ENCODE results near the gene TMCC2.

The TMCC2 gene

GRCh38 chr1:205298191-205298994, 70.6 kb downstream of the TMCC2 start:
- in situ Hi-C loops (cut with HindIII; ENCODE audit: low sequenced_read_pairs): no loop called here

- in situ Hi-C loops (cut with HindIII; ENCODE audit: low sequenced_read_pairs): no loop called here
Observed at GRCh38 chr1:205300149-205300548, 72.4 kb downstream of the TMCC2 start.

GRCh38 chr1:205301205-205301821, 73.6 kb downstream of the TMCC2 start:
- in situ Hi-C loops (cut with HindIII; ENCODE audit: low sequenced_read_pairs): no loop called here

- in situ Hi-C loops (cut with HindIII; ENCODE audit: low sequenced_read_pairs): no loop called here
Observed at GRCh38 chr1:205301842-205302588, 74.3 kb downstream of the TMCC2 start.

- in situ Hi-C loops (cut with HindIII; ENCODE audit: low sequenced_read_pairs): no loop called here
Observed at GRCh38 chr1:205303247-205303888, 75.6 kb downstream of the TMCC2 start.

GRCh38 chr1:205304046-205304694, 76.4 kb downstream of the TMCC2 start:
- in situ Hi-C loops (cut with HindIII; ENCODE audit: low sequenced_read_pairs): no loop called here

- in situ Hi-C loops (cut with HindIII; ENCODE audit: low sequenced_read_pairs): no loop called here
Observed at GRCh38 chr1:205304695-205305070, 76.9 kb downstream of the TMCC2 start.

- in situ Hi-C loops (cut with HindIII; ENCODE audit: low sequenced_read_pairs): no loop called here
Observed at GRCh38 chr1:205306929-205307566, 79.3 kb downstream of the TMCC2 start.

GRCh38 chr1:205309741-205310140, 82.0 kb downstream of the TMCC2 start:
- in situ Hi-C loops (cut with HindIII; ENCODE audit: low sequenced_read_pairs): no loop called here

GRCh38 chr1:205310976-205311704, 83.4 kb downstream of the TMCC2 start:
- in situ Hi-C loops (cut with HindIII; ENCODE audit: low sequenced_read_pairs): no loop called here

GRCh38 chr1:205312866-205313562, 85.3 kb downstream of the TMCC2 start:
- in situ Hi-C loops (cut with HindIII; ENCODE audit: low sequenced_read_pairs): no loop called here

- in situ Hi-C loops (cut with HindIII; ENCODE audit: low sequenced_read_pairs): no loop called here
Observed at GRCh38 chr1:205313563-205314308, 86.0 kb downstream of the TMCC2 start.

- in situ Hi-C loops (cut with HindIII; ENCODE audit: low sequenced_read_pairs): no loop called here
Observed at GRCh38 chr1:205315008-205315618, 87.4 kb downstream of the TMCC2 start.

GRCh38 chr1:205316161-205316566, 88.4 kb downstream of the TMCC2 start:
- in situ Hi-C loops (cut with HindIII; ENCODE audit: low sequenced_read_pairs): no loop called here

- in situ Hi-C loops (cut with HindIII; ENCODE audit: low sequenced_read_pairs): no loop called here
Observed at GRCh38 chr1:205317311-205317917, 89.7 kb downstream of the TMCC2 start.

GRCh38 chr1:205318231-205318991, 90.7 kb downstream of the TMCC2 start:
- in situ Hi-C loops (cut with HindIII; ENCODE audit: low sequenced_read_pairs): no loop called here
